ENCODE measurements around the gene TUSC2.
A peak's percentile ranks its signal among the peaks of the same experiment; 100 is the strongest.
"Not testable (repeated sequence)": the region's sequence is repeated elsewhere in the genome, so short reads cannot be mapped to it uniquely, and the experiment has no call there.

Gene TUSC2

GRCh38 chr3:50293079-50293801, 34.8 kb downstream of the TUSC2 start:
- no peak for DNase-seq

GRCh38 chr3:50292159-50293078, 35.6 kb downstream of the TUSC2 start, which contains the start of gene IFRD2:
IFRD2 (minus strand) TSS chr3:50292429; CDS start chr3:50292274, 155 bp downstream.
- peak; percentile 86 for DNase-seq

GRCh38 chr3:50290161-50290641, 37.8 kb downstream of the TUSC2 start:
- no peak for DNase-seq

GRCh38 chr3:50289130-50289529, 38.9 kb downstream of the TUSC2 start:
- DNase-seq: no peak

- no peak for DNase-seq
Observed at GRCh38 chr3:50288387-50289007, 39.5 kb downstream of the TUSC2 start.

- no peak for DNase-seq
Observed at GRCh38 chr3:50287262-50287661, 40.8 kb downstream of the TUSC2 start.

DNA sequence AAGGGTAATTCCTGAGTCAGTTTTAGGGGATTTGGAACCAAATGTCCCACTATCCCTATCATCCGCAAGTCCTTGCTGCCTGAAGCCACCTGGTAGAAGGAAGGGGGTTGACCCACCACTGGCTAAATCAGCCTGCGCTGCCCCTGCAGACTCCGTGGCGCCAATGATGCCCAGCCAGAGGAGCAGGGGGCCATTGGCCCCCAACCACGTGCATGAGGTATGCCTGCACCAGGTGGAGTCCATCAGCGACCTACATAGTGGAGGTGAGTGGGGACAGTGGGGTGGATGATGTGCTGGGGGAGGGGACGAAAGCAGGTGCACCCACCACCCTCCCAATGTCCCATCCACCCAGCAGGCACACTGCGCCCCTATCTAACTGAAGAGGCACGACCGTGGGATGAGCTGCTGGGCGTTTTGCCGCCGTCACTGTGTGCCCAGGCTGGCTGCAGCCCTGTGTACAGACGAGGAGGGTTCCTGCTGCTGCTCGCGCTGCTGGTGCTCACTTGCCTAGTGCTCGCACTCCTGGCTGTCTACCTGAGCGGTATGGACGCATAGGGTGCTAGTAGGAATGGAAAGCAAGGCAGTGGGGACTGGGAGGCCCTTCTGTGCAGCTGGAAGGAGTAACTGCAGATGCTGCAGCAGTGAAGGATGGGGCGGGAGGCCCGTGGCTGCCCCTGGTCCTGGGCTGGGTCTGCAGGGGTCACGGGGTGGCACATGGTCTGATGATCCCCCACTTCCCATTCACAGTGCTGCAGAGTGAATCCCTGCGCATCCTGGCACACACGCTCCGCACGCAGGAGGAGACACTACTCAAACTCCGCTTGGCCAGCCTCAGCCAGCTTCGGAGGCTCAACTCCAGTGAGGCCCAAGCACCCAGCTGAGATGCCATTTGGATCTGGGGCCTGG, 41.4 kb downstream of the TUSC2 start:
- DNase-seq: no peak

DNA sequence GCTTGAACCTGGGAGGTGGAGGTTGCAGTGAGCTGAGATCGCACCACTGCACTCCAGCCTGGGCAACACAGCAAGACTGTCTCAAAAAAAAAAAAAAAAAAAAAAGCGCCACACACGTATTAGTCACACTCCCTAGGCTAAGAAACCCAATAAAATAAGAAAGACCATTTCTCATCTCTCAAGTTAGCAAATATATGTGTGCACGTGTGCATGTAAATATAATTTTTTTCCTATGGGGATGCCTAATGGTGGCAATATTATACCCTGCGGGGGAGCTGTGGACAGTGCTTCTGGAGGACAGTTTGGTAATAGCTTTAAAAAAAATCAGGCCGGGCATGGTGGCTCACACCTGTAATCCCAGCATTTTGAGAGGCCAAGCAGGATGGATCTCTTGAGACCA, 43.9 kb downstream of the TUSC2 start:
- DNase-seq: not testable (repeated sequence)

DNA sequence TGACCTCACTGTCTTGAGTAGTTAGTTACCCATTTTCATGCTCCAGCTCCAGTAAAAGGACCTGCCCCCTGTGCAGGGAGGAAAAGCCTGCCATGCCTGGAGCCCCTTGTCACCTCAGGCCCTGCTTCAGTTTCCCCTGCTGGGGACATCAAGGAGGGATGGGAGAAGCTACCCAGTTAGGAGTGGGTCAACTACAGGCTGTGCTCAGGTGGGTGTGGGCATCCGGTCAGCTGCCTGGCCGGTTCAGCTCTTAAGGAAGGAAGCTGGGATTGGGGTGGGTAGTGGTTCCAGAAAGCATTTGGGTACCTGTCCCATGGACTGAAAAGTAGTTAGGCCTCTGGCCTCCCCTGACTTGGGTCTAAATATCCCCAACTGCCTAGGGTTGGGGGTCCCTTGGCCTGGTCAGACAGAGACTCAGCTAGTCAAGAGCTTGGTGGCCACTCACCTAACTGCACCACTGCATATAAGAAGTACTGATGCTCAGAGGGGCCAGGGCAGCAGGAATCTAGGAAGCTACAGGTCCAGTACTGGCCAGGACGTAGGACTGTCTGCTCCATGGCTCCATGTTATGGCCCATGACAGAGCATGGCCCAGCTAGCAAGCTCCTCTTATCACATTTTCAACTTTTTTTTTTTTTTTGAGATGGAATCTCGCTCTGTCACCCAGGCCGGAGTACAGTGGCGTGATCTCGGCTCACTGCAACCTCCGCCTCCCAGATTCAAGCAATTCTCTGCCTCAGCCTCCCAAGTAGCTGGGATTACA, 48.6 kb downstream of the TUSC2 start:
- DNase-seq: no peak

GRCh38 chr3:50278880-50279224, 49.2 kb downstream of the TUSC2 start, which contains the start of gene LSMEM2:
LSMEM2 (plus strand) TSS chr3:50279087; CDS start chr3:50279114, 27 bp downstream.
- no peak for DNase-seq

DNA sequence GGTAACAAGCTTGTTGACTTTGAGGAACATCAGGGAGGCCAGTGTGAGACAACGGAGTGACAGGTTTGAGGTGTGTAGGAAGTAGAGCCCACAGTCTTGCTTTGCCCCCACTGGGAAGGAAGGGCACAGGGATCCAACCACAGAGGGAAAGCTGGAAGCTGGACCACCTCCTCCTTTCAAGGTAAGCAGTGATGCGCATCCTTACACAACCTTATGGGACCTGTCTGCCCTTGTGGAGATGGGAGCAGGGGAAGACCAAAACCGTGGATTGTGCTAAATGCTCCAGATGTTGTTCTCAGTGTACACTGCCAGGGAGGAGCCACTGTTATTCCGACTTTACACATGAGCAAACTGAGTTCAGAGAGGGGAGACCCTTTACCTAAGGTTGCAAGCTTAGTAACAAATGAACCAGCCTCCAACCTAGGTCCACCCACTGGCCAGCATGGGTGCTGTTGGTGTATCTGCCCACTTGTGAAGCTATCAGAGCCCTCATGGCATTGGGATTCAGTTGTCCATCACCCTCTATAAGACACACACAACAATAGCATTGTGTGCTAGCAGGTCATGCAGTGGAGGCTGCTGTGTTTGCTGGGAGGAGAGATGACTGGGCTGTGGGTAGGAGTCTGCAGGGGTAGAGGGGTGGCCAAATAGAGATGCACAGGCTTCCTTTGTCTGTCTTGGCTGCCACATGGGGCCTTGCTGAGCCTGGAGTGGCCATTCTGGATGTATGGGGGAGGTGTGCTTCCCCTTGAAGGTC, 49.7 kb downstream of the TUSC2 start:
- DNase-seq: no peak

- no peak for DNase-seq
Observed at GRCh38 chr3:50276762-50277101, 51.3 kb downstream of the TUSC2 start.

- peak; percentile 52 for DNase-seq
Observed at GRCh38 chr3:50275996-50276761, 51.8 kb downstream of the TUSC2 start.

DNA sequence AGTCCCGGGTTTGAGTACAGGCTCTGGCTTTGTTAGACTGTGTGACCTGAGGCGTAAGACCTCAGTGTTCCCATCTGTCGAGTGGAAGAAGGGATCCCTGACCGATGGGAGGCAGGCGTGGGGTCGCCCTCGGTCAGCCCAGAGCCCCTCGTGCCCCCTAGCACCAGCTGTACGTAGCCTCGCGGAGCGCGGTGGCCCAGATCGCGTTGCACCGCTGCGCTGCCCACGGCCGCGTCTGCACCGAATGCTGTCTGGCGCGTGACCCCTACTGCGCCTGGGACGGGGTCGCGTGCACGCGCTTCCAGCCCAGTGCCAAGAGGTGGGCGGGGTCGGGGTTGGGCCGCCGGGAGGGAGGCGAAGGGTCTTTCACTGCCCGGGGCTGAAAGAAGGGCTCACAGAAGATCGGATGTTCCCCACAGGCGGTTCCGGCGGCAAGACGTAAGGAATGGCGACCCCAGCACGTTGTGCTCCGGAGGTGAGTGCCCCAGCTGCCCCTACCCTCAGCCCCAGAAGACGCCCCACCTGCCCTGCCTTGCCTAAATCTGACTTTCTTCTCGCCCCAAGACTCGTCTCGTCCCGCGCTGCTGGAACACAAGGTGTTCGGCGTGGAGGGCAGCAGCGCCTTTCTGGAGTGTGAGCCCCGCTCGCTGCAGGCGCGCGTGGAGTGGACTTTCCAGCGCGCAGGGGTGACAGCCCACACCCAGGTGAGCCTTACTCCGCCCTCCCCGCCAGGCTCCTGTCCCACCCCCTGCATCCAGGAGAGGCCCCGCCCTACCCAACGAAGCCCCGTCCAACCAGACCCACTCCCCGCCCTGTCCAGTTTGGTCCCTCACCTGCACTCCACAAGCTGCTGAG, 52.7 kb downstream of the TUSC2 start:
- DNase-seq: no peak

All from NCI-H510A (cell line).